Peyer's patch (tissue), 4 donors: ENCODE measurements around the gene HTN3.

Source experiments
- POLR2A ChIP-seq, 2 donors: fragments of 450-650 bp; IDR thresholded peaks; one replicate each; pipeline ENCODE4 v1.5.1; 2017; ENCODE audit warnings: antibody characterized with exemption in 2 of 2, mild to moderate bottlenecking in 2 of 2, moderate library complexity in 2 of 2
- TF ChIP-seq, protein P1 (sequence below), 6 experiments: fragments of 450-650 bp in 4 of 6; fragments of 200-600 bp in 2 of 6; sonication (generic) in 1 of 6; IDR thresholded peaks; one replicate each; pipeline ENCODE4 v1.5.1; 2017 to 2019; ENCODE audit warnings: antibody characterized with exemption in 6 of 6, mild to moderate bottlenecking in 3 of 6, moderate library complexity in 1 of 6

DNA sequence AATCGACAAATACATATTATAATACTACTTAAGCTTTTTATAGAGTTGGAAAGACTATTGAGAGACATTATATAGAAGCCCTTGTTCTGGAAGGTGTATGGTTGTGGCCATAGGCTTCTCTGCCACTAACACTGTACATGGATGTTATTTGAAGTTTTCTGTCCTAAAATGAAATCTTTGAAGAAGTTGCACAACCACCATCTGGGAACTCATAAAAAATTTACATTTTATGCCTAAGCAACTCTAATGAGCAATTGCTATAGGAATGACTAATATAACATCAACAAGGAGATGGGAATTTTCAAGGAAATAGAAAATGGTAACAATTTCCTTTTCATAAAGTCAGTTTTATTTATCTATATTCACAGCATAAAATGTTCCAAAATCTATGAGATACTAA is 29.4 kb downstream of the HTN3 start:
- TF ChIP-seq, protein P1, sequence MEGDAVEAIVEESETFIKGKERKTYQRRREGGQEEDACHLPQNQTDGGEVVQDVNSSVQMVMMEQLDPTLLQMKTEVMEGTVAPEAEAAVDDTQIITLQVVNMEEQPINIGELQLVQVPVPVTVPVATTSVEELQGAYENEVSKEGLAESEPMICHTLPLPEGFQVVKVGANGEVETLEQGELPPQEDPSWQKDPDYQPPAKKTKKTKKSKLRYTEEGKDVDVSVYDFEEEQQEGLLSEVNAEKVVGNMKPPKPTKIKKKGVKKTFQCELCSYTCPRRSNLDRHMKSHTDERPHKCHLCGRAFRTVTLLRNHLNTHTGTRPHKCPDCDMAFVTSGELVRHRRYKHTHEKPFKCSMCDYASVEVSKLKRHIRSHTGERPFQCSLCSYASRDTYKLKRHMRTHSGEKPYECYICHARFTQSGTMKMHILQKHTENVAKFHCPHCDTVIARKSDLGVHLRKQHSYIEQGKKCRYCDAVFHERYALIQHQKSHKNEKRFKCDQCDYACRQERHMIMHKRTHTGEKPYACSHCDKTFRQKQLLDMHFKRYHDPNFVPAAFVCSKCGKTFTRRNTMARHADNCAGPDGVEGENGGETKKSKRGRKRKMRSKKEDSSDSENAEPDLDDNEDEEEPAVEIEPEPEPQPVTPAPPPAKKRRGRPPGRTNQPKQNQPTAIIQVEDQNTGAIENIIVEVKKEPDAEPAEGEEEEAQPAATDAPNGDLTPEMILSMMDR (IDR thresholded peaks at IDR 0.05) = no peak
- TF ChIP-seq POLR2A (IDR thresholded peaks at IDR 0.05) = no peak
